Liver (tissue), 9 donors: ENCODE measurements around the gene DPF3. TPM values are rescaled to one million over a fixed set of nuclear protein-coding genes. Genes with fewer than 3 reads are reported as not detected.

Experiments used
- DNase-seq: peaks from one replicate; pipeline ENCODE4 v3.0.0-alpha.2; 2017; ENCODE audit warnings: low spot score
- H3K27ac ChIP-seq, 2 donors: one replicate each; pipeline ENCODE4 v1.7.0; 2013; ENCODE audit warnings: inconsistent platforms in 2 of 2, low read length in 2 of 2, control low read depth in 1 of 2, low read depth in 1 of 2, mild to moderate bottlenecking in 1 of 2
- H3K27me3 ChIP-seq, 4 donors: one replicate each; pipeline versions ENCODE4 v1.6.1 to v1.7.0; 2013; ENCODE audit warnings: low read length in 3 of 4, inconsistent platforms in 1 of 4, mild to moderate bottlenecking in 1 of 4, moderate library complexity in 1 of 4; ENCODE audit not compliant: control insufficient read depth in 4 of 4, insufficient read depth in 4 of 4
- H3K36me3 ChIP-seq, 4 donors: one replicate each; pipeline versions ENCODE4 v1.6.1 to v1.7.0; 2013; ENCODE audit warnings: low read length in 3 of 4, mild to moderate bottlenecking in 3 of 4, low read depth in 1 of 4, moderate library complexity in 1 of 4; ENCODE audit not compliant: control insufficient read depth in 4 of 4, insufficient read depth in 3 of 4
- H3K4me1 ChIP-seq, 4 donors: one replicate each; pipeline versions ENCODE4 v1.6.1 to v1.7.0; 2013; ENCODE audit warnings: low read length in 3 of 4, mild to moderate bottlenecking in 3 of 4, moderate library complexity in 1 of 4; ENCODE audit not compliant: control insufficient read depth in 4 of 4, insufficient read depth in 4 of 4
- H3K4me3 ChIP-seq, 3 donors: one replicate each; pipeline versions ENCODE4 v1.6.1 to v1.7.0; 2013; ENCODE audit warnings: low read length in 3 of 3, control low read depth in 1 of 3, low read depth in 1 of 3, mild to moderate bottlenecking in 1 of 3
- H3K9ac ChIP-seq, 2 donors: one replicate each; pipeline ENCODE4 v1.7.0; 2013; ENCODE audit warnings: low read length in 2 of 2, mild to moderate bottlenecking in 2 of 2, moderate library complexity in 2 of 2, control low read depth in 1 of 2, low read depth in 1 of 2
- H3K9me3 ChIP-seq, 4 donors: one replicate each; pipeline versions ENCODE4 v1.6.1 to v1.7.0; 2013; ENCODE audit warnings: low read length in 3 of 4; ENCODE audit not compliant: control insufficient read depth in 4 of 4
- EGR1 ChIP-seq, 2 donors: IDR thresholded peaks; 2 replicates each; pipeline ENCODE4 v1.6.1; 2016 to 2018; ENCODE audit warnings: antibody characterized with exemption in 2 of 2, low read depth in 2 of 2
- FOXA1 ChIP-seq: IDR thresholded peaks from 2 replicates; pipeline ENCODE4 v1.6.1; 2016; ENCODE audit warnings: antibody characterized with exemption
- FOXA2 ChIP-seq: IDR thresholded peaks from 2 replicates; pipeline ENCODE4 v1.6.1; 2016; ENCODE audit warnings: antibody characterized with exemption
- GABPA ChIP-seq, 2 donors: IDR thresholded peaks in 1 of 2; conservative IDR thresholded peaks in 1 of 2; 2 replicates each; pipeline ENCODE4 v1.6.1; 2016; ENCODE audit warnings: antibody characterized with exemption in 2 of 2, mild to moderate bottlenecking in 1 of 2, moderate library complexity in 1 of 2
- HNF4A ChIP-seq, 2 donors: conservative IDR thresholded peaks; 2 replicates each; pipeline ENCODE4 v1.6.1; 2016; ENCODE audit warnings: antibody characterized with exemption in 2 of 2, mild to moderate bottlenecking in 2 of 2
- HNF4G ChIP-seq: IDR thresholded peaks from 2 replicates; pipeline ENCODE4 v1.6.1; 2016; ENCODE audit warnings: antibody characterized with exemption
- JUND ChIP-seq, 2 donors: IDR thresholded peaks; 2 replicates each; pipeline ENCODE4 v1.6.1; 2016; ENCODE audit warnings: antibody characterized with exemption in 2 of 2
- NR2F2 ChIP-seq: IDR thresholded peaks from 2 replicates; pipeline ENCODE4 v1.6.1; 2016; ENCODE audit warnings: antibody characterized with exemption
- RXRA ChIP-seq, 2 donors: IDR thresholded peaks; 2 replicates each; pipeline ENCODE4 v1.6.1; 2017 to 2018; ENCODE audit warnings: antibody characterized with exemption in 2 of 2, mild to moderate bottlenecking in 1 of 2
- SP1 ChIP-seq: IDR thresholded peaks from 2 replicates; pipeline ENCODE4 v1.6.1; 2018; ENCODE audit warnings: antibody characterized with exemption, mild to moderate bottlenecking
- TAF1 ChIP-seq: conservative IDR thresholded peaks from 2 replicates; pipeline ENCODE4 v1.6.1; 2016; ENCODE audit warnings: antibody characterized with exemption, mild to moderate bottlenecking
- YY1 ChIP-seq: IDR thresholded peaks from 2 replicates; pipeline ENCODE4 v1.6.1; 2016; ENCODE audit warnings: antibody characterized with exemption, mild to moderate bottlenecking
- WGBS: extraction: QIAGEN DNeasy Blood & Tissue Kit; methylation state at CpG from one replicate; pipeline ENCODE4 v1.1.7; 2013; 5-methylcytosine and 5-hydroxymethylcytosine counted together
- polyA plus RNA-seq, 2 donors: library from polyadenylated mRNA; stranded (reverse) in 1 of 2; unstranded in 1 of 2; fragments of 200-250 nt in 1 of 2; fragments of >200 nt in 1 of 2; fragmentation: Nextera tagmentation in 1 of 2; extraction: Ambion mirVana in 1 of 2; gene quantifications; one replicate each; pipeline versions ENCODE4 v1.2.1 to v1.2.3, GENCODE V29; 2013 to 2015
- total RNA-seq, 2 donors: library from RNA; depleted of rRNA; stranded (reverse); fragments of >200 nt; gene quantifications; one replicate each; pipeline ENCODE4 v1.2.3, GENCODE V29; 2014
- TF ChIP-seq, protein P1 (sequence below): IDR thresholded peaks from 2 replicates; pipeline ENCODE4 v1.6.1; 2016; ENCODE audit warnings: antibody characterized with exemption
- TF ChIP-seq, protein P2 (sequence below): IDR thresholded peaks from 2 replicates; pipeline ENCODE4 v1.6.1; 2016; ENCODE audit warnings: antibody characterized with exemption
- TF ChIP-seq, protein P3 (sequence below): IDR thresholded peaks from 2 replicates; pipeline ENCODE4 v1.6.1; 2016; ENCODE audit warnings: antibody characterized with exemption, mild to moderate bottlenecking
- TF ChIP-seq, protein P4 (sequence below): IDR thresholded peaks from 2 replicates; pipeline ENCODE4 v1.6.1; 2016; ENCODE audit warnings: antibody characterized with exemption
- TF ChIP-seq, protein P5 (sequence below): fragments of 150-350 bp; IDR thresholded peaks from 2 replicates; pipeline ENCODE4 v1.5.1; 2017; ENCODE audit warnings: improper control_type of control experiment, low read depth, low read length; ENCODE audit not compliant: missing input control
- donor health status: healthy.
- donor health status: healthy.
- donor health status: healthy.
- donor health status: healthy.
- donor health status: healthy.

Gene DPF3
- total and polyA plus RNA-seq, 4 donors, result 1.1 to 23.2 (median 2.5) TPM

DNA sequence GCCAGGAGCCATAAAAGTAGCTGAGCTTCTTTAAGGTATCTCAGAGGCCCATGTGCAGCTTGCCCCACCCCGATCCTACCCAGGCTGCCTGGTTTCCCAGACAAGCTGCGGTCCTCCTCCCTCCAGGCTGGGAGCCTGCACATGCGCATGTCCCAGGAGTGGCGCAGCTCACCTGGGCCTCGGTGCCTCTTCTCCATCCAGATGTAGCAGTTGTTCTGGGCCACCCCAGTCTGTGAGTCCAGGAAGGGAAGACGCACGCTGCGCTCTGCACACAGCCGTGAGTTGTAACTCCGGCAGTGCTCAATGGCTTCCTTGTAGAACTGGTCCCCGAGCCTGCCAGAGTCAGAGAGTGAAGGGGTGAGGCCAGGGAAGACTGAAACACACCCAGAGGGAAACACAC lies 122.3 kb downstream of the DPF3 start:
- Histone ChIP-seq H3K4me1 (peaks cover 6 to 16% (median 13%) of the 10 kb centered on the region in 4 donors), H3K36me3 (peaks cover 0 to 2% (median 0%) of the 10 kb centered on the region in 4 donors), H3K4me3 (no peak overlapping the region), H3K27ac (no peak overlapping the region), H3K9me3 (peaks cover 0 to 11% (median under 1%) of the 10 kb centered on the region in 4 donors), H3K9ac (no peak overlapping the region), H3K27me3 (no peaks in the 10 kb centered on the region)
- no peak for DNase-seq
- 93% methylated on average over 11 of the region's 11 CpGs for WGBS
- TF ChIP-seq FOXA1 (no peak), GABPA (IDR thresholded peaks at IDR 0.05 in 1 of 2, conservative IDR thresholded peaks at IDR 0.05 in 1 of 2) (no peak), YY1 (no peak), RXRA (IDR thresholded peaks at IDR 0.05) (no peak), NR2F2 (no peak), FOXA2 (no peak), TAF1 (no peak), SP1 (no peak), EGR1 (IDR thresholded peaks at IDR 0.05; ENCODE audit: low read depth in 2 of 2) (no peak), HNF4A (conservative IDR thresholded peaks at IDR 0.05) (no peak), HNF4G (no peak), JUND (IDR thresholded peaks at IDR 0.05) (no peak)
- TF ChIP-seq, protein P1, sequence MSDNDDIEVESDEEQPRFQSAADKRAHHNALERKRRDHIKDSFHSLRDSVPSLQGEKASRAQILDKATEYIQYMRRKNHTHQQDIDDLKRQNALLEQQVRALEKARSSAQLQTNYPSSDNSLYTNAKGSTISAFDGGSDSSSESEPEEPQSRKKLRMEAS, result no peak
- TF ChIP-seq, protein P2, sequence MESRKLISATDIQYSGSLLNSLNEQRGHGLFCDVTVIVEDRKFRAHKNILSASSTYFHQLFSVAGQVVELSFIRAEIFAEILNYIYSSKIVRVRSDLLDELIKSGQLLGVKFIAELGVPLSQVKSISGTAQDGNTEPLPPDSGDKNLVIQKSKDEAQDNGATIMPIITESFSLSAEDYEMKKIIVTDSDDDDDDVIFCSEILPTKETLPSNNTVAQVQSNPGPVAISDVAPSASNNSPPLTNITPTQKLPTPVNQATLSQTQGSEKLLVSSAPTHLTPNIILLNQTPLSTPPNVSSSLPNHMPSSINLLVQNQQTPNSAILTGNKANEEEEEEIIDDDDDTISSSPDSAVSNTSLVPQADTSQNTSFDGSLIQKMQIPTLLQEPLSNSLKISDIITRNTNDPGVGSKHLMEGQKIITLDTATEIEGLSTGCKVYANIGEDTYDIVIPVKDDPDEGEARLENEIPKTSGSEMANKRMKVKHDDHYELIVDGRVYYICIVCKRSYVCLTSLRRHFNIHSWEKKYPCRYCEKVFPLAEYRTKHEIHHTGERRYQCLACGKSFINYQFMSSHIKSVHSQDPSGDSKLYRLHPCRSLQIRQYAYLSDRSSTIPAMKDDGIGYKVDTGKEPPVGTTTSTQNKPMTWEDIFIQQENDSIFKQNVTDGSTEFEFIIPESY, result no peak
- TF ChIP-seq, protein P3, sequence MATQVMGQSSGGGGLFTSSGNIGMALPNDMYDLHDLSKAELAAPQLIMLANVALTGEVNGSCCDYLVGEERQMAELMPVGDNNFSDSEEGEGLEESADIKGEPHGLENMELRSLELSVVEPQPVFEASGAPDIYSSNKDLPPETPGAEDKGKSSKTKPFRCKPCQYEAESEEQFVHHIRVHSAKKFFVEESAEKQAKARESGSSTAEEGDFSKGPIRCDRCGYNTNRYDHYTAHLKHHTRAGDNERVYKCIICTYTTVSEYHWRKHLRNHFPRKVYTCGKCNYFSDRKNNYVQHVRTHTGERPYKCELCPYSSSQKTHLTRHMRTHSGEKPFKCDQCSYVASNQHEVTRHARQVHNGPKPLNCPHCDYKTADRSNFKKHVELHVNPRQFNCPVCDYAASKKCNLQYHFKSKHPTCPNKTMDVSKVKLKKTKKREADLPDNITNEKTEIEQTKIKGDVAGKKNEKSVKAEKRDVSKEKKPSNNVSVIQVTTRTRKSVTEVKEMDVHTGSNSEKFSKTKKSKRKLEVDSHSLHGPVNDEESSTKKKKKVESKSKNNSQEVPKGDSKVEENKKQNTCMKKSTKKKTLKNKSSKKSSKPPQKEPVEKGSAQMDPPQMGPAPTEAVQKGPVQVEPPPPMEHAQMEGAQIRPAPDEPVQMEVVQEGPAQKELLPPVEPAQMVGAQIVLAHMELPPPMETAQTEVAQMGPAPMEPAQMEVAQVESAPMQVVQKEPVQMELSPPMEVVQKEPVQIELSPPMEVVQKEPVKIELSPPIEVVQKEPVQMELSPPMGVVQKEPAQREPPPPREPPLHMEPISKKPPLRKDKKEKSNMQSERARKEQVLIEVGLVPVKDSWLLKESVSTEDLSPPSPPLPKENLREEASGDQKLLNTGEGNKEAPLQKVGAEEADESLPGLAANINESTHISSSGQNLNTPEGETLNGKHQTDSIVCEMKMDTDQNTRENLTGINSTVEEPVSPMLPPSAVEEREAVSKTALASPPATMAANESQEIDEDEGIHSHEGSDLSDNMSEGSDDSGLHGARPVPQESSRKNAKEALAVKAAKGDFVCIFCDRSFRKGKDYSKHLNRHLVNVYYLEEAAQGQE, result no peak
- TF ChIP-seq, protein P4, sequence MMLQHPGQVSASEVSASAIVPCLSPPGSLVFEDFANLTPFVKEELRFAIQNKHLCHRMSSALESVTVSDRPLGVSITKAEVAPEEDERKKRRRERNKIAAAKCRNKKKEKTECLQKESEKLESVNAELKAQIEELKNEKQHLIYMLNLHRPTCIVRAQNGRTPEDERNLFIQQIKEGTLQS, result no peak
- TF ChIP-seq, protein P5, sequence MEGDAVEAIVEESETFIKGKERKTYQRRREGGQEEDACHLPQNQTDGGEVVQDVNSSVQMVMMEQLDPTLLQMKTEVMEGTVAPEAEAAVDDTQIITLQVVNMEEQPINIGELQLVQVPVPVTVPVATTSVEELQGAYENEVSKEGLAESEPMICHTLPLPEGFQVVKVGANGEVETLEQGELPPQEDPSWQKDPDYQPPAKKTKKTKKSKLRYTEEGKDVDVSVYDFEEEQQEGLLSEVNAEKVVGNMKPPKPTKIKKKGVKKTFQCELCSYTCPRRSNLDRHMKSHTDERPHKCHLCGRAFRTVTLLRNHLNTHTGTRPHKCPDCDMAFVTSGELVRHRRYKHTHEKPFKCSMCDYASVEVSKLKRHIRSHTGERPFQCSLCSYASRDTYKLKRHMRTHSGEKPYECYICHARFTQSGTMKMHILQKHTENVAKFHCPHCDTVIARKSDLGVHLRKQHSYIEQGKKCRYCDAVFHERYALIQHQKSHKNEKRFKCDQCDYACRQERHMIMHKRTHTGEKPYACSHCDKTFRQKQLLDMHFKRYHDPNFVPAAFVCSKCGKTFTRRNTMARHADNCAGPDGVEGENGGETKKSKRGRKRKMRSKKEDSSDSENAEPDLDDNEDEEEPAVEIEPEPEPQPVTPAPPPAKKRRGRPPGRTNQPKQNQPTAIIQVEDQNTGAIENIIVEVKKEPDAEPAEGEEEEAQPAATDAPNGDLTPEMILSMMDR, result no peak
